ENCODE results near the gene GPR162. TPM values are rescaled to one million over a fixed set of nuclear protein-coding genes. Genes with fewer than 3 reads are reported as not detected.

The GPR162 gene
- total RNA-seq, 4 donors from 2014 or later = 0.16 to 0.31 (median 0.20) TPM; not detected in 1

DNA sequence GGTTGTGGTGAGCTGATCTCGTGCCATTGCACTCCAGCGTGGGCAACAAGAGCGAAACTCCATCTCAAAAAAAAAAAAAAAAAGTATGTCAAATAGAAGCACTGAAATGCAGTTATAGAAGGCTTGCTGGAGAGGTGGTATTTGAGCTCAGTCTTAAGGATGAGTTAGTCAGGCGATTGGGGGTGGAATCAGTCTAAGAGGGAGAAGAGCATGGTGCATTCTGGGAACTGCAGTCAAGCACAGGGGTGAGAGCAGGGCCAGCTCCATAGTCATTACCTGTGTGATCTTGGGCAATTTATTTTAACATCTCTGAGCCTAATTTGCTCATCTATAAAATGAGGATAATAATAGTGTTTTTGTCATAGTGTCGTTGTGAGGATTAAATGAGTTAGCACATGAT is 13.3 kb downstream of the GPR162 start:
- ATAC-seq = no peak
- Histone ChIP-seq H3K36me3 (no peaks in the 10 kb centered on the region), H3K4me3 (no peak overlapping the region), H3K27ac (no peak overlapping the region), H3K27me3 (peaks cover 0 to 4% (median 0%) of the 10 kb centered on the region in 3 donors), H3K9me3 (no peaks in the 10 kb centered on the region), H3K4me1 (no peaks in the 10 kb centered on the region)
- in situ Hi-C loops (cut with MboI; ENCODE audit: low sequenced_read_pairs in 4 of 4) (no loop called here), intact Hi-C loops (cut with DNase I; ENCODE audit: low total_unique reads) (no loop called here)
- DNase-seq = no peak
- TF ChIP-seq, protein P1, sequence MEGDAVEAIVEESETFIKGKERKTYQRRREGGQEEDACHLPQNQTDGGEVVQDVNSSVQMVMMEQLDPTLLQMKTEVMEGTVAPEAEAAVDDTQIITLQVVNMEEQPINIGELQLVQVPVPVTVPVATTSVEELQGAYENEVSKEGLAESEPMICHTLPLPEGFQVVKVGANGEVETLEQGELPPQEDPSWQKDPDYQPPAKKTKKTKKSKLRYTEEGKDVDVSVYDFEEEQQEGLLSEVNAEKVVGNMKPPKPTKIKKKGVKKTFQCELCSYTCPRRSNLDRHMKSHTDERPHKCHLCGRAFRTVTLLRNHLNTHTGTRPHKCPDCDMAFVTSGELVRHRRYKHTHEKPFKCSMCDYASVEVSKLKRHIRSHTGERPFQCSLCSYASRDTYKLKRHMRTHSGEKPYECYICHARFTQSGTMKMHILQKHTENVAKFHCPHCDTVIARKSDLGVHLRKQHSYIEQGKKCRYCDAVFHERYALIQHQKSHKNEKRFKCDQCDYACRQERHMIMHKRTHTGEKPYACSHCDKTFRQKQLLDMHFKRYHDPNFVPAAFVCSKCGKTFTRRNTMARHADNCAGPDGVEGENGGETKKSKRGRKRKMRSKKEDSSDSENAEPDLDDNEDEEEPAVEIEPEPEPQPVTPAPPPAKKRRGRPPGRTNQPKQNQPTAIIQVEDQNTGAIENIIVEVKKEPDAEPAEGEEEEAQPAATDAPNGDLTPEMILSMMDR (IDR thresholded peaks at IDR 0.05 in 4 of 5, conservative IDR thresholded peaks at IDR 0.05 in 1 of 5) = no peak
- TF ChIP-seq POLR2A (IDR thresholded peaks at IDR 0.05) = no peak

DNA sequence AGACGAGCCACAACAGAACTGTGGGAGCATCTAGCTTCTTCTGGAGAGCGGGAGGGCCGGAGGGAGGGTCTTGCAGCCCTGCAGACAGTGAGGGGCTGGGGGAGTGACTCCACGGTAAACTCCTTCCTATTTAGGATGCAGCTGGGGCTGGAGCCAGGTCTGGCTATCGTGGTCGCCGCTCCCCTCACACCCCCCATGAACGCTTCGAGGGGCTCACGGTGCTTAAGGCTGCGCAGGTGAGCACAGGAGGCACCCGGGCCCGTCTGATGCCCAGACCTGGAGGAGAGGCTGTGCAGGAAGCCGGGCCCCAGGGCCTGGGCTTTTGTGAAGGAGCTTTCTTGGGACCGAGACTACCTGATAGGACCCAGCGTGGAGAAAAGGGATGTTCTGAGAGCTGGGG is 15.2 kb downstream of the GPR162 start:
- H3K36me3 ChIP-seq = no peaks in the 10 kb centered on the region
- intact Hi-C loops (cut with DNase I; ENCODE audit: low total_unique reads) (no loop called here), in situ Hi-C loops (cut with MboI; ENCODE audit: low sequenced_read_pairs in 4 of 4) (no loop called here)
- H3K9me3 ChIP-seq = no peaks in the 10 kb centered on the region
- H3K27ac ChIP-seq = no peak overlapping the region
- H3K27me3 ChIP-seq = no peaks in the 10 kb centered on the region
- H3K4me1 ChIP-seq = no peaks in the 10 kb centered on the region
- no peak for DNase-seq
- TF ChIP-seq, protein P1 (IDR thresholded peaks at IDR 0.05 in 4 of 5, conservative IDR thresholded peaks at IDR 0.05 in 1 of 5) = no peak
- no peak for TF ChIP-seq POLR2A (IDR thresholded peaks at IDR 0.05)
- ATAC-seq = no peak
- no peak overlapping the region for H3K4me3 ChIP-seq

DNA sequence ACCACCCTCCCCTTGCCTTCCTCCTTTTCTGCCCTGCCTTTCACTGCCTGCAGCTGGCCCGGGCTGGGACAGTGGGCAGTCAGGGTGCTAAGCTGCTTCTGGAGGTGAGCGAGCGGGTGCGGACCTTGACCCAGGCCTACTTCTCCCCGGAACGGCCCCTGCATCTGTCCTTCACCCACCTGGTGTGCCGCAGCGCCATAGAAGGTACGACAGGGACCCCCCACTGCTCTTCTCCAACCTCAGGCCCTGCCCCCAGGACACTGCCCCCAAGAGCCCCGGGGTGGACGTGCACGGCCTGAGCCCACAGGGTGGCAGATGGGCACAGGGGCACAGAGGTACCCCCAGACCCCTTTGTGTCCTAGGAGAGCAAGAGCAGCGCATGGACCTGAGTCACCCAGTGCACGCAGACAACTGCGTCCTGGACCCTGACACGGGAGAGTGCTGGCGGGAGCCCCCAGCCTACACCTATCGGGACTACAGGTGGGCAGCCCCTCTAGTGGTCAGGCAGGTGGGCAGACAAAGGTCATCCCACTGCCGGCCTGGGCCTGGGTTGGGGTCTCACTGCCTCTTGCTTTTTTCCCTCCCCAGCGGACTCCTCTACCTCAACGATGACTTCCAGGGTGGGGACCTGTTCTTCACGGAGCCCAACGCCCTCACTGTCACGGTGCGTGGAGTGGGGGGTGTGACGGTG is 15.9 kb downstream of the GPR162 start:
- no peak for TF ChIP-seq POLR2A (IDR thresholded peaks at IDR 0.05)
- TF ChIP-seq, protein P1 (IDR thresholded peaks at IDR 0.05 in 4 of 5, conservative IDR thresholded peaks at IDR 0.05 in 1 of 5) = no peak
- no peaks in the 10 kb centered on the region for H3K36me3 ChIP-seq
- in situ Hi-C loops (cut with MboI; ENCODE audit: low sequenced_read_pairs in 4 of 4) = no loop called here
- no peaks in the 10 kb centered on the region for H3K27me3 ChIP-seq
- H3K4me1 ChIP-seq = no peaks in the 10 kb centered on the region
- ATAC-seq (no peak), DNase-seq (no peak)
- no peaks in the 10 kb centered on the region for H3K9me3 ChIP-seq
- intact Hi-C loops (cut with DNase I; ENCODE audit: low total_unique reads) = no loop called here
- no peak overlapping the region for H3K4me3 ChIP-seq
- no peak overlapping the region for H3K27ac ChIP-seq

DNA sequence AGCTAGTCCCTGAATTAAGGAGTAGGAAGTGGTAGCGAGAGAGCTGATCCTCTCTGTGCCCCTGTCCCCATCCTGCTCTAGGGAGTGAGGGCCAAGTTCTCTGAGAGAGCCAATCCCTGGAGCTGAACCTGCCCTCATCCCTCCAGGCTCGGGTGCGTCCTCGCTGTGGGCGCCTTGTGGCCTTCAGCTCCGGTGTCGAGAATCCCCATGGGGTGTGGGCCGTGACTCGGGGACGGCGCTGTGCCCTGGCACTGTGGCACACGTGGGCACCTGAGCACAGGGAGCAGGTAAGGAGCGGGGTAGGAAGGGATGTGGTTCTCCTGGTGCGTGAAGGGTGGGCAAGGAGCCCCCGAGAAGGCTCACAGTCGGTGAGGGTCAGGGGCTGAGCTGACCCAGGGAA is 17.2 kb downstream of the GPR162 start:
- Histone ChIP-seq H3K27me3 (no peaks in the 10 kb centered on the region), H3K36me3 (no peaks in the 10 kb centered on the region), H3K4me1 (no peaks in the 10 kb centered on the region), H3K9me3 (no peaks in the 10 kb centered on the region), H3K27ac (no peak overlapping the region), H3K4me3 (no peak overlapping the region)
- no peak for DNase-seq
- no peak for ATAC-seq
- TF ChIP-seq POLR2A (IDR thresholded peaks at IDR 0.05) = no peak
- intact Hi-C loops (cut with DNase I; ENCODE audit: low total_unique reads) (no loop called here), in situ Hi-C loops (cut with MboI; ENCODE audit: low sequenced_read_pairs in 4 of 4) (no loop called here)

DNA sequence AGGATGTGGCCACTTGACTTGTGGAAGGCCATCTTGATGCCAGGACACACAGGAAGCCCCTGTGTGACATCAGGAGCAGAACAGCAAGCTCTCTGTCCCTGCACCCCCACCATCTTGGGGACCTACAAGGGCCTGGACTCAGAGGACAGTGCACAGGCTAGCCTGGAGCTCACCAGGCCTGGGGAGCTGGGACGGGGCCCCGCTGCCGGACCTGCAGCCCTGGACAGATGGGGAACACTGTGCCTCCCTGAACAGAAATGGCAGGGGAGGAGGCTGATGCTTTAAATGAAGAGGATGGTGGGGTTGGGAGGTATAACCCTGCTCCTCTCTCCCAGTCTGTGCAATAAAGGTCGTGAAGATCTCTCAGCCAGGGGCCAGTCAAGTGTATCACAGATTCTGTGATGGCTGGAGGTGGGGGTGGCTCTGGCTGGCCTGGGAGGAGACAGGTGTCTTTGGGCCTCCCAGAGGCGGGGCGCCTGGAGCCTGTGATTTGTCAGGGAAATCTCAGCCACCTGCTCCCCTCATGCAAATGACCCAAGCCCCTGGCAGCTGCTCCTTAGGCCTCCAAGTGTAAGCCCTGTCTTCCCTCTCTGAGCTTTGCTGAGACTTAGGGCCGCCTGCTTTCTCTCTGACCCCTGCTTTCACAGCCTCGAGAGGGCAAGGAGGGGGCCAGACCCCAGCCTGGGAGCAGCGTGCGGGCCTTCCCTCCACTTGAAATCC is 18.0 kb downstream of the GPR162 start:
- intact Hi-C loops (cut with DNase I; ENCODE audit: low total_unique reads) = no loop called here
- no peak for TF ChIP-seq POLR2A (IDR thresholded peaks at IDR 0.05)
- TF ChIP-seq, protein P1 (IDR thresholded peaks at IDR 0.05 in 4 of 5, conservative IDR thresholded peaks at IDR 0.05 in 1 of 5) = no peak
- no peaks in the 10 kb centered on the region for H3K4me1 ChIP-seq
- ATAC-seq (no peak), DNase-seq (no peak)
- no peak overlapping the region for H3K27ac ChIP-seq
- in situ Hi-C loops (cut with MboI; ENCODE audit: low sequenced_read_pairs in 4 of 4) = loop anchor here in 1 of 4 donors (10.0 kb wide), 1 partner anchor 105 kb away; no protein-coding TSS in a partner anchor
- no peaks in the 10 kb centered on the region for H3K27me3 ChIP-seq
- H3K36me3 ChIP-seq = no peaks in the 10 kb centered on the region
- H3K4me3 ChIP-seq = no peak overlapping the region
- H3K9me3 ChIP-seq = no peaks in the 10 kb centered on the region

Data from gastrocnemius medialis (tissue), 4 donors.